Measurements from ENCODE around the gene POLDIP3. TPM values are rescaled to one million over a fixed set of nuclear protein-coding genes. Genes with fewer than 3 reads are reported as not detected.
"Not testable (repeated sequence)": the region's sequence is repeated elsewhere in the genome, so short reads cannot be mapped to it uniquely, and the experiment has no call there.

The POLDIP3 gene
- total RNA-seq, 1 donor from 2014 or later: 39.4 TPM

GRCh38 chr22:42623301-42623751 lies 8.6 kb upstream of the POLDIP3 start:
- no peak for DNase-seq
- no peak for ATAC-seq
- intact Hi-C loops (cut with micrococcal nuclease): no loop called here

GRCh38 chr22:42622061-42622710 lies 7.5 kb upstream of the POLDIP3 start:
- DNase-seq (no peak), ATAC-seq (no peak)
- intact Hi-C loops (cut with micrococcal nuclease): no loop called here

- peak; percentile 66 for ATAC-seq
- intact Hi-C loops (cut with micrococcal nuclease): no loop called here
- peak; percentile 81 for DNase-seq
Observed at GRCh38 chr22:42621505-42622002, 6.9 kb upstream of the POLDIP3 start.

- no peak for DNase-seq
- no peak for ATAC-seq
- intact Hi-C loops (cut with micrococcal nuclease): no loop called here
Observed at GRCh38 chr22:42620084-42620483, 5.4 kb upstream of the POLDIP3 start.

GRCh38 chr22:42619261-42620063 lies 4.8 kb upstream of the POLDIP3 start:
- intact Hi-C loops (cut with micrococcal nuclease): no loop called here
- DNase-seq: no peak
- no peak for ATAC-seq

- ATAC-seq (no peak), DNase-seq (no peak)
- intact Hi-C loops (cut with micrococcal nuclease): no loop called here
Observed at GRCh38 chr22:42617155-42617983, 2.7 kb upstream of the POLDIP3 start.

- ATAC-seq: peak; percentile 1
- DNase-seq; intact Hi-C loops (cut with micrococcal nuclease): not testable (repeated sequence)
Observed at GRCh38 chr22:42615860-42616175, 1.1 kb upstream of the POLDIP3 start.

- DNase-seq (peak; percentile 84), ATAC-seq (peak; percentile 72)
- intact Hi-C loops (cut with micrococcal nuclease): no loop called here
Observed at GRCh38 chr22:42615092-42615859, 593 bp upstream of the POLDIP3 start.

GRCh38 chr22:42613872-42614301 lies 796 bp downstream of the POLDIP3 start:
- ATAC-seq: no peak
- intact Hi-C loops (cut with micrococcal nuclease): no loop called here
- no peak for DNase-seq

- no peak for ATAC-seq
- intact Hi-C loops (cut with micrococcal nuclease): no loop called here
Observed at GRCh38 chr22:42612336-42612735, 2.3 kb downstream of the POLDIP3 start.

GRCh38 chr22:42611051-42611450 lies 3.6 kb downstream of the POLDIP3 start:
- ATAC-seq (no peak), DNase-seq (no peak)
- intact Hi-C loops (cut with micrococcal nuclease): no loop called here

More at GRCh38 chr22:42612336-42612735, 2.3 kb downstream of the POLDIP3 start:
- DNase-seq: no peak

- no peak for ATAC-seq
- intact Hi-C loops (cut with micrococcal nuclease): no loop called here
- DNase-seq: no peak
Observed at GRCh38 chr22:42610186-42610585, 4.5 kb downstream of the POLDIP3 start.

GRCh38 chr22:42608823-42609361 lies 5.8 kb downstream of the POLDIP3 start:
- ATAC-seq: peak; percentile 34
- intact Hi-C loops (cut with micrococcal nuclease): no loop called here
- no peak for DNase-seq

GRCh38 chr22:42608136-42608822 lies 6.4 kb downstream of the POLDIP3 start:
- intact Hi-C loops (cut with micrococcal nuclease): no loop called here
- ATAC-seq: no peak
- no peak for DNase-seq

GRCh38 chr22:42607641-42608040 lies 7.0 kb downstream of the POLDIP3 start:
- DNase-seq; ATAC-seq; intact Hi-C loops (cut with micrococcal nuclease): not testable (repeated sequence)

GRCh38 chr22:42604403-42604802 lies 10.3 kb downstream of the POLDIP3 start:
- no peak for DNase-seq
- intact Hi-C loops (cut with micrococcal nuclease): no loop called here
- ATAC-seq: peak; percentile 62

- intact Hi-C loops (cut with micrococcal nuclease): no loop called here
- no peak for DNase-seq
- ATAC-seq: no peak
Observed at GRCh38 chr22:42603427-42603826, 11.3 kb downstream of the POLDIP3 start.

- ATAC-seq (no peak), DNase-seq (no peak)
- intact Hi-C loops (cut with micrococcal nuclease): no loop called here
Observed at GRCh38 chr22:42602470-42602869, 12.2 kb downstream of the POLDIP3 start.
